Upper lobe of left lung (tissue), 6 donors: ENCODE measurements around the gene RNF150. TPM values are rescaled to one million over a fixed set of nuclear protein-coding genes. Genes with fewer than 3 reads are reported as not detected.

Experiments used
- ATAC-seq, 2 donors: fragments of 200-7000 bp; cut with Tn5 transposase; one replicate each; pipeline ENCODE4 v1.9.1; 2022; ENCODE audit warnings: mild to moderate bottlenecking in 2 of 2, moderate library complexity in 2 of 2; ENCODE audit not compliant: low FRiP score in 2 of 2
- DNase-seq, 2 donors: peaks; one replicate each; pipeline ENCODE4 v3.0.0-alpha.2; 2019 to 2020
- H3K27ac ChIP-seq, 4 donors: fragments of 200-600 bp; sonication (generic); one replicate each; pipeline ENCODE4 v1.5.1; 2016 to 2019
- H3K27me3 ChIP-seq, 4 donors: fragments of 200-600 bp; sonication (generic); one replicate each; pipeline ENCODE4 v1.5.1; 2017 to 2019
- H3K36me3 ChIP-seq, 4 donors: fragments of 200-600 bp; sonication (generic); one replicate each; pipeline ENCODE4 v1.5.1; 2016 to 2019
- H3K4me1 ChIP-seq, 4 donors: fragments of 200-600 bp; sonication (generic); one replicate each; pipeline ENCODE4 v1.5.1; 2018 to 2019
- H3K4me3 ChIP-seq, 4 donors: fragments of 200-600 bp; sonication (generic); one replicate each; pipeline ENCODE4 v1.5.1; 2017 to 2019; ENCODE audit warnings: mild to moderate bottlenecking in 2 of 4, moderate library complexity in 1 of 4
- H3K9me3 ChIP-seq, 4 donors: fragments of 200-600 bp; sonication (generic); one replicate each; pipeline ENCODE4 v1.5.1; 2018 to 2019
- CTCF ChIP-seq, 6 experiments: fragments of 450-650 bp in 4 of 6; fragments of 200-600 bp in 2 of 6; sonication (generic) in 2 of 6; IDR thresholded peaks; one replicate each; pipeline ENCODE4 v1.5.1; 2016 to 2019; ENCODE audit warnings: antibody characterized with exemption in 6 of 6
- EP300 ChIP-seq, 4 donors: sonication (generic); formaldehyde crosslinking; IDR thresholded peaks; one replicate each; pipeline ENCODE4 v1.5.1; 2017; ENCODE audit warnings: antibody characterized with exemption in 4 of 4, control low read depth in 2 of 4
- POLR2A ChIP-seq, 4 donors: fragments of 450-650 bp; IDR thresholded peaks; one replicate each; pipeline ENCODE4 v1.5.1; 2016 to 2017; ENCODE audit warnings: antibody characterized with exemption in 4 of 4, mild to moderate bottlenecking in 2 of 4
- POLR2AphosphoS5 ChIP-seq, 2 donors: sonication (generic); formaldehyde crosslinking; IDR thresholded peaks; one replicate each; pipeline ENCODE4 v1.5.1; 2017; ENCODE audit warnings: antibody characterized with exemption in 2 of 2
- WGBS, 2 donors: methylation state at CpG; one replicate each; pipeline ENCODE4 v1.1.5; 2017 to 2018; 5-methylcytosine and 5-hydroxymethylcytosine counted together
- total RNA-seq, 6 donors: library from RNA; depleted of rRNA in 4 of 6; stranded (reverse); fragments of >200 nt in 4 of 6; gene quantifications; one replicate each; pipeline versions ENCODE4 v1.1.0 to v1.2.1, GENCODE V29; 2016 to 2021
- donor health status: DM: no; HTN: no; CAD: no; lungs with moderate emphysema.
- donor health status: DM: no; HTN: yes; CAD: no; lungs with severe emphysema.

Gene RNF150
- total RNA-seq, 6 donors from 2014 or later, result 0.46 to 2.1 (median 1.4) TPM

- Histone ChIP-seq H3K27me3 (no peaks in the 10 kb centered on the region), H3K27ac (no peak overlapping the region), H3K9me3 (peaks cover 0 to 17% (median 3%) of the 10 kb centered on the region in 4 donors), H3K4me3 (no peak overlapping the region), H3K36me3 (no peaks in the 10 kb centered on the region), H3K4me1 (no peaks in the 10 kb centered on the region)
- 52 to 72% methylated on average over 7 of the region's 7 CpGs for WGBS, 2 donors
- ATAC-seq (no peak), DNase-seq (no peak)
- TF ChIP-seq CTCF (IDR thresholded peaks at IDR 0.05), result no peak
- no peak for TF ChIP-seq EP300 (IDR thresholded peaks at IDR 0.05)
- TF ChIP-seq POLR2AphosphoS5 (IDR thresholded peaks at IDR 0.05), result no peak
- no peak for TF ChIP-seq POLR2A (IDR thresholded peaks at IDR 0.05)
Observed at GRCh38 chr4:141047228-141047884, 85.9 kb downstream of the RNF150 start.

- Histone ChIP-seq H3K4me1 (no peaks in the 10 kb centered on the region), H3K27me3 (no peaks in the 10 kb centered on the region), H3K27ac (no peak overlapping the region), H3K4me3 (no peak overlapping the region), H3K36me3 (no peaks in the 10 kb centered on the region), H3K9me3 (peaks cover 0 to 9% (median 3%) of the 10 kb centered on the region in 4 donors)
- DNase-seq (no peak), ATAC-seq (no peak)
- 43 to 52% methylated on average over 3 of the region's 3 CpGs for WGBS, 2 donors
- no peak for TF ChIP-seq EP300 (IDR thresholded peaks at IDR 0.05)
- TF ChIP-seq POLR2A (IDR thresholded peaks at IDR 0.05), result no peak
- TF ChIP-seq POLR2AphosphoS5 (IDR thresholded peaks at IDR 0.05), result no peak
- TF ChIP-seq CTCF (IDR thresholded peaks at IDR 0.05), result no peak
Observed at GRCh38 chr4:141046255-141046654, 87.0 kb downstream of the RNF150 start.

DNA sequence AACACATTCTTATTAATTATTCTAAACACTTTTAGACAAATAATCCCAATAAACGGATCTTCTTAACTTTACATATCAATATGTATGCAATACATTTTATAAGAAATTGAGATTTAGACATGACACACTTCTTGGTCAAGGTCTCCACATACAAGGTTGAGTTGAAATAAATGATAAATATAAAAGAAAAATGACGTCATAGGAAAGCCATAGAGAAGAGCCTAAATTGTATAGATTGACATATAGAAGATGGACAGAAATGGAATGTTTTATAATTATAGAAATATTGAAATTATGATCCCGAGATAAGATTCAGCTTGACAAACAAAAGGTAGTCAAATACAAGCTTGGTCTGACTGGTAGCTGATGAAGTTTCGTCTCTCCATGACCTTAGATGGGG lies 87.4 kb downstream of the RNF150 start:
- Histone ChIP-seq H3K27ac (no peak overlapping the region), H3K4me1 (peaks cover 0 to 2% (median 0%) of the 10 kb centered on the region in 4 donors), H3K36me3 (no peaks in the 10 kb centered on the region), H3K9me3 (peaks cover 0 to 5% (median 1%) of the 10 kb centered on the region in 4 donors), H3K4me3 (no peak overlapping the region), H3K27me3 (no peaks in the 10 kb centered on the region)
- WGBS, 2 donors, result 86 to 91% methylated on average over 4 of the region's 4 CpGs
- DNase-seq (no peak), ATAC-seq (no peak)
- TF ChIP-seq EP300 (IDR thresholded peaks at IDR 0.05) (no peak), CTCF (IDR thresholded peaks at IDR 0.05) (no peak), POLR2A (IDR thresholded peaks at IDR 0.05) (no peak), POLR2AphosphoS5 (IDR thresholded peaks at IDR 0.05) (no peak)

- TF ChIP-seq CTCF (IDR thresholded peaks at IDR 0.05) (no peak), POLR2AphosphoS5 (IDR thresholded peaks at IDR 0.05) (no peak), POLR2A (IDR thresholded peaks at IDR 0.05) (no peak), EP300 (IDR thresholded peaks at IDR 0.05) (no peak)
- H3K36me3 ChIP-seq, result no peaks in the 10 kb centered on the region
- no peak overlapping the region for H3K27ac ChIP-seq
- 24 to 41% methylated on average over 1 of the region's 1 CpG for WGBS, 2 donors
- no peak for DNase-seq
- H3K4me1 ChIP-seq, result peaks cover 0 to 3% (median 0%) of the 10 kb centered on the region in 4 donors
- H3K9me3 ChIP-seq, result no peaks in the 10 kb centered on the region
- no peak for ATAC-seq
- no peaks in the 10 kb centered on the region for H3K27me3 ChIP-seq
- no peak overlapping the region for H3K4me3 ChIP-seq
Observed at GRCh38 chr4:141041021-141041476, 92.2 kb downstream of the RNF150 start.

- WGBS, 2 donors, result 95 to 98% methylated on average over 2 of the region's 2 CpGs
- no peaks in the 10 kb centered on the region for H3K36me3 ChIP-seq
- TF ChIP-seq POLR2AphosphoS5 (IDR thresholded peaks at IDR 0.05) (no peak), EP300 (IDR thresholded peaks at IDR 0.05) (no peak), CTCF (IDR thresholded peaks at IDR 0.05) (no peak), POLR2A (IDR thresholded peaks at IDR 0.05) (no peak)
- peaks cover 0 to 3% (median 0%) of the 10 kb centered on the region in 4 donors for H3K4me1 ChIP-seq
- ATAC-seq, result no peak
- H3K9me3 ChIP-seq, result no peaks in the 10 kb centered on the region
- H3K4me3 ChIP-seq, result no peak overlapping the region
- DNase-seq, result no peak
- H3K27me3 ChIP-seq, result no peaks in the 10 kb centered on the region
- H3K27ac ChIP-seq, result no peak overlapping the region
Observed at GRCh38 chr4:141039156-141039555, 94.1 kb downstream of the RNF150 start.
